Activated CD4-positive, alpha-beta T cell treated with anti-CD3 and anti-CD28 coated beads, Interleukin-2, amount 50 U/mL, for 1 hour (primary cell): Measurements from ENCODE around the gene HTT-AS.
"Not testable (repeated sequence)": the region's sequence is repeated elsewhere in the genome, so short reads cannot be mapped to it uniquely, and the experiment has no call there.

Source experiments
- DNase-seq: peaks from one replicate; pipeline ENCODE4 v3.0.0-alpha.2; 2020

Gene HTT-AS

GRCh38 chr4:3074078-3074845, at the start of gene HTT-AS, which contains the start of gene HTT:
HTT-AS (minus strand) TSS chr4:3074538.
HTT (plus strand) TSS chr4:3074681; CDS start chr4:3074826, 145 bp downstream.
- DNase-seq = peak; percentile 98

- no peak for DNase-seq
Measured at GRCh38 chr4:3123181-3123671, 48.9 kb upstream of the HTT-AS start.

GRCh38 chr4:3122081-3122563, 47.8 kb upstream of the HTT-AS start:
- DNase-seq = no peak

- no peak for DNase-seq
Measured at GRCh38 chr4:3121596-3121995, 47.3 kb upstream of the HTT-AS start.

- no peak for DNase-seq
Measured at GRCh38 chr4:3121110-3121509, 46.8 kb upstream of the HTT-AS start.

- DNase-seq = no peak
Measured at GRCh38 chr4:3119464-3119863, 45.1 kb upstream of the HTT-AS start.

- no peak for DNase-seq
Measured at GRCh38 chr4:3118312-3118711, 44.0 kb upstream of the HTT-AS start.

GRCh38 chr4:3116955-3117354, 42.6 kb upstream of the HTT-AS start:
- no peak for DNase-seq

GRCh38 chr4:3115637-3116270, 41.4 kb upstream of the HTT-AS start:
- no peak for DNase-seq

- no peak for DNase-seq
Measured at GRCh38 chr4:3114377-3114776, 40.0 kb upstream of the HTT-AS start.

GRCh38 chr4:3112609-3113469, 38.5 kb upstream of the HTT-AS start:
- no peak for DNase-seq

- no peak for DNase-seq
Measured at GRCh38 chr4:3112201-3112600, 37.9 kb upstream of the HTT-AS start.

- no peak for DNase-seq
Measured at GRCh38 chr4:3111461-3111860, 37.1 kb upstream of the HTT-AS start.

GRCh38 chr4:3108211-3108610, 33.9 kb upstream of the HTT-AS start:
- DNase-seq = no peak

GRCh38 chr4:3107691-3108121, 33.4 kb upstream of the HTT-AS start:
- DNase-seq = no peak

- DNase-seq = no peak
Measured at GRCh38 chr4:3107271-3107670, 32.9 kb upstream of the HTT-AS start.

GRCh38 chr4:3106339-3107186, 32.2 kb upstream of the HTT-AS start:
- peak; percentile 82 for DNase-seq

- DNase-seq = no peak
Measured at GRCh38 chr4:3098346-3098745, 24.0 kb upstream of the HTT-AS start.

- no peak for DNase-seq
Measured at GRCh38 chr4:3096202-3096601, 21.9 kb upstream of the HTT-AS start.

- not testable (repeated sequence) for DNase-seq
Measured at GRCh38 chr4:3094701-3095100, 20.4 kb upstream of the HTT-AS start.

- no peak for DNase-seq
Measured at GRCh38 chr4:3091464-3091863, 17.1 kb upstream of the HTT-AS start.
